HUDEP-2 (cell line): ENCODE results near the gene DUSP1.

Source experiments
- DNase-seq, 76 experiments: peaks; one replicate each; lab custom pipeline; 2025; ENCODE audit not compliant: unreplicated experiment in 76 of 76; lab: John Stamatoyannopoulos, UW

Gene DUSP1

GRCh38 chr5:172765766-172766286 lies 5.2 kb downstream of the DUSP1 start:
- no peak for DNase-seq

GRCh38 chr5:172764861-172765765 lies 5.9 kb downstream of the DUSP1 start:
- DNase-seq: peak in 73 of 76 experiments; percentile 19 to 95 (median 75)

- DNase-seq: no peak
Measured at GRCh38 chr5:172763120-172763464, 7.9 kb downstream of the DUSP1 start.

- no peak for DNase-seq
Measured at GRCh38 chr5:172762214-172763119, 8.5 kb downstream of the DUSP1 start.

- DNase-seq: no peak
Measured at GRCh38 chr5:172760959-172761358, 10.0 kb downstream of the DUSP1 start.

- DNase-seq: no peak
Measured at GRCh38 chr5:172760136-172760535, 10.9 kb downstream of the DUSP1 start.

- DNase-seq: peak in 49 of 76 experiments; percentile 8 to 76 (median 42)
Measured at GRCh38 chr5:172758834-172759149, 12.2 kb downstream of the DUSP1 start.

GRCh38 chr5:172758077-172758833 lies 12.7 kb downstream of the DUSP1 start:
- DNase-seq: no peak

GRCh38 chr5:172757394-172758010 lies 13.5 kb downstream of the DUSP1 start:
- DNase-seq: no peak

GRCh38 chr5:172756764-172757393 lies 14.1 kb downstream of the DUSP1 start:
- DNase-seq: no peak

GRCh38 chr5:172754596-172755356 lies 16.2 kb downstream of the DUSP1 start:
- no peak for DNase-seq

- no peak for DNase-seq
Measured at GRCh38 chr5:172753101-172753500, 17.9 kb downstream of the DUSP1 start.

- no peak for DNase-seq
Measured at GRCh38 chr5:172751761-172752510, 19.1 kb downstream of the DUSP1 start.

GRCh38 chr5:172749881-172750633 lies 20.9 kb downstream of the DUSP1 start:
- no peak for DNase-seq

- DNase-seq: no peak
Measured at GRCh38 chr5:172749076-172749475, 21.9 kb downstream of the DUSP1 start.

- no peak for DNase-seq
Measured at GRCh38 chr5:172748341-172748843, 22.6 kb downstream of the DUSP1 start.

- no peak for DNase-seq
Measured at GRCh38 chr5:172747471-172747870, 23.5 kb downstream of the DUSP1 start.
